HG02798 (cell line): Measurements from ENCODE around the gene CLK4.
A peak's percentile ranks its signal among the peaks of the same experiment; 100 is the strongest.

Experiments used
- ATAC-seq: cut with Tn5 transposase; IDR thresholded peaks from one replicate; pipeline ENCODE4 v1.9.1; 2021; ENCODE audit warnings: mild to moderate bottlenecking; ENCODE audit not compliant: unreplicated experiment, poor library complexity

CLK4 gene

GRCh38 chr5:178626484-178627258 is at the start of gene CLK4:
TSS of gene CLK4 (minus strand) at chr5:178627050. CDS start at chr5:178623416, 3,634 bp downstream.
- ATAC-seq, result peak; percentile 90

DNA sequence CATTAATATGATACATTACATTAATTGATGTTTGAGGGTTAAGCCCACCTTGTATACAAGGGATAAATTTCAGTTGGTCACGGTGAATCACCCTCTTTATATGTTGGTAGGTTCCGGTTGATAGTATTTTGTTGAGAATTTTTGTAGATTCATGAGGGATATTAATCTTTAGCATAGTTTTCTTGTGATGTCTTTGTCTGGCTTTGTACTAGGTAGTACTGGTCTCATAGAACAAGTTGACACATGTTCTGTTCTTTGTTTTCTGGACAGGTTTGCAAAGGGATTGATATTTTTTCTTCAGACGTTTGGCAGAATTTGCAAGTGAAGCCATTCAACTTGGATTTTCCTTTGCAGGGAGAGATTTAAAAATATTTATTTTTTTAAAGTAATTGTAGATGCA is 49.1 kb upstream of the CLK4 start:
- no peak for ATAC-seq

GRCh38 chr5:178674334-178674733 is 47.5 kb upstream of the CLK4 start:
- ATAC-seq, result no peak

DNA sequence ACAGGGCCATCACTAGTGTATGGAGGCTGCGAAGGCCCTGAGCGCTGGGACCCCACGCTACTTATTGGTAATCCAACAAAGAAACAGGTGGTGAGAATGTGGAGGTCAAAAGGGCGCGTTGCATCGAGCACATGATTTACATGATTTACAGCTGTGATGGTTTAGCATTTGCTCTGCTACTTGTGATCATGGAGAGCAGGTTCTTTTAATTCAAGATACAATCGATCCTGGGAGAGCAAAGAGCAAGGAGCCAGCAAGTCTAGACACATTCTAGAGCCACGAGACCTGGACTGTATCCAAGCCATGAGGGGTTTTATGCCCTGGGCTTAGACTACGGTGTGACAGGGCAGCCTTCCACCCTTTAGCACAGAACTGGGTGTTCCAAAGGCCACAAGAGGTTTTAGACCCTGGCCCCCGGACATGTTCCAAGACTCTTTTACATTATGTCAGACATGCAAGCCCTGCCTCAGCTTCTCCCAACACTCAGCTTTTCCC is 47.0 kb upstream of the CLK4 start:
- no peak for ATAC-seq

DNA sequence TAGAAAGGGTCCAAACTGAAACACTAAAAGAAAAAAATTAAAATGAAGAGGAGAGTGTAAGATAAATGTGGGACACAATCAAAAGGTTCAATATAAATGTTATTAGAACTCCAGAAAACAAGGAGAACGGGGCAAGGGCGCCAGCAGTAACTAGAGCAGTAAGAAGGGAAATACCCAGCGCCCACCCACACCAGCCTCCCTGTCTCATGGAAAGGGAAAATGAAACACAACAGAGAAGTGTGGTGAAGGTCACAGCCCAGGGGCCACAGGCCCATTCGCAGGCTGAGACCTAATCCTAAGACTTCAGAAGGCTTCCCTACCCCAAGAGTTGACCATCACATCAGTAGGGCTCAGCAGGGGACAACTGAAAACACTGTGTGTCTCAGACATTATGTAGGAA is 45.8 kb upstream of the CLK4 start:
- no peak for ATAC-seq

GRCh38 chr5:178671602-178672144 is 44.8 kb upstream of the CLK4 start:
- no peak for ATAC-seq

DNA sequence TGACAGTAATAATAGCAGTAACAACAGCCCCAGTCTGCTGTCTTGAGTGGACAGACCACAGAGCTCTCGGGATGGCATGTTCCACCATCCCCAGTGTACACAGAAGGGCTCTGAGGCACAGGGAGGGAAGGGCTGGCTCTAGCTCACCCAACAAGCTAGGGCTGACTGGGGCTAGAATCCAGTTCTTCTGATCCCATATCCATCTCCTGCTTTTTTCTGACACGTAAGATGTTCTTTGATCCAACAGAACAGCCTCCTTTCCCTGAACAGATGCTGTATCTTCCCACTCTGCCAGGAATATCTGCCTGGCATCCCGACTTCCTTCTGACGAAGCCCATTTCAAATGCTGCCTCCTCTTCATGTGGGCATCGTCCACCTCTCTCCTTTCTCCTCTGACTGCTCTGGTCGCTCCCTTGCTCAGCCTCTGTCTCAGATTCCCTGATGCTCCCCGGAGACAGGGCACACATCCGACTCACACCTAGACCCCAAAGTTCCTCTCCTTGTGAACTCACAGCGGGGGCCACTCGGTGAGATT is 43.6 kb upstream of the CLK4 start:
- no peak for ATAC-seq

- ATAC-seq, result no peak
Observed at GRCh38 chr5:178668579-178668978, 41.7 kb upstream of the CLK4 start.

DNA sequence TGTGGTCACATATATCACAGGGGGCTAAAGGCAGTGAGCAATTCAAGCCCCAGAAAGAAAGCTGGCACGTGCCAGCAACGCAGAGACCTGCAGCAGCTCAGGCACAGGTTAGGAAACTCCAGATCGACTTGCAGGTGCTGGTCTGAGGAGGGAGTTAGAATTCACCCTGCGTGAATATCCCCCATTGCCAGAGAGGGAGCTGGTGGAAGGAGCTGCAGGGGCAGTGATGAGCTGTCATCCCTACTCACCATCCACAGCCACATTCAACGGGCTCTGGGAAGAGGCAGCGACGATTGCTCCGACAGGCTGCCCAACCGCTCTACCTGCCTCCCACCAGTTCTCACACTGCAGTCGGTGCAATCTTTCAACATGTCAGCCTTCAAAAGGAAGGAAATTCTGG is 40.8 kb upstream of the CLK4 start:
- ATAC-seq, result no peak

DNA sequence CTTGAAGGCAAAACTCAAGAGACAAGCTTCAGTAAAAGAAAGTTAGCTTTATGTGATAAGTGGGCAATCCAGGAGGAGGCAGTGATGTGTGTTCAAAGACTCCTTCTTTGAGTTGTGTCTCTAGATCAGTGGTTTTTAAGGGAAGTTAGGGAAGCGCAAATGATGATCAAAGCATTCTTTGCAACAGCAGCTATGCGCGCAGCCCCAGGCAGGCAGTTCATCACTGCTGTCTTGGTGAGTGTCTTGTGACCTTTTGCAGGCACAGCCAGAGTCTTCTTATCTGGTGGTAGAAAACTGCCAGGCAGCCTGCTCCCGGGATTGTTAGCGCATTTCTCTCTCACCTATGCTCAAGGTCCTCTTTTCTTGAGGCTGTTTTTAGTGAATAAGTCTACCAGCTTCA is 40.3 kb upstream of the CLK4 start:
- no peak for ATAC-seq

DNA sequence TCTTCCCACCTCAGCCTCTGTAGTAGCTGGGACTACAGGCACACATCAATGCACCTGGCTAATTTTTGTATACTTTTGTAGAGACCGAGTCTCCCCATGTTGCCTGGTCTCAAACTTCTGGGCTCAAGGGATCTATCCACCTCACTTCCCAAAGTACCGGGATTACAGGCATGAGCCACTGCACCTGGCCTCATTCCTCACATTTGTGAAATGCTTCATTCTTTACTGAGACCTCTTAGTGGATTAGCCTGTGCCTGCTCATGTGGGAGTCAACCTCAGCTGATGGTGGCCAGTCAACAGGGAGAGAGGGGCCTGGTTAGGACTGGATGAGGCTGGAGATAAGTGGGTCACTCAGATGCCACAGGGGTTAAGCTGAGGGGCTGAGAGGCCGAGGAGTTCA is 37.3 kb upstream of the CLK4 start:
- no peak for ATAC-seq

GRCh38 chr5:178662541-178662860 is 35.7 kb upstream of the CLK4 start:
- ATAC-seq, result no peak

DNA sequence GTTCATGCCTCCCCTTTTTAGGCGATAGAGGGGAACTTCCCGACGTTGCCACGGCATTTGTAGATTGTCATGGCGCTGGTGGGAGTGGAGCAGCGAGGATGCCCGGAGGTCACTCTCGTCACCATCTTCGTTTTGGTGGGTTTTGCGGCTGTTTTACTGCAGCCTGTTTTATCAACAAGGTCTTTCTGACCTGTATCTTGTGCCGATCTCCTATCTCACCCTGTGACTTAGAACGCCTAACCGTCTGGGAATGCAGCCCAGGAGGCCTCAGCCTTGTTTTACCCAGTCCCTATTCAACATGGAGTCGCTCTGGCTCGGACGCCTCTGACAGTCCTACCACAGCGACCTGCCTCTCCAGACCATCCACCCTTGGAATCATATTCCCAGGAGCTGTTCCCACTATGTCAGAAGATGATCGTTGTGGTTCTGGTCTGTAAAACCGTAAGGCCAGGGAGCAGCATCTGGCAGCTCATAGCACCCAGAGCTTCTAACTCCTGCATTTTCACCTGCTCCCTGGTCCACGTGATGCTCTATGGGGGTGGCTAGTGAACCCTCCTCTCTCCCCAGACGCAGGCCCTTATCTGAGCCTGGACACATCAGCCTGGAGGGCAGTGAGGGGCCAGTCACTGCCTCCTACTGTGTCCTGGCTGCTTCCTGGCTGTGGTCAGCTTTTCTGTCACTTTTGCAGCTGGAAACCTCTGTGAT is 35.1 kb upstream of the CLK4 start:
- ATAC-seq, result no peak

- no peak for ATAC-seq
Observed at GRCh38 chr5:178651046-178651810, 24.4 kb upstream of the CLK4 start.

DNA sequence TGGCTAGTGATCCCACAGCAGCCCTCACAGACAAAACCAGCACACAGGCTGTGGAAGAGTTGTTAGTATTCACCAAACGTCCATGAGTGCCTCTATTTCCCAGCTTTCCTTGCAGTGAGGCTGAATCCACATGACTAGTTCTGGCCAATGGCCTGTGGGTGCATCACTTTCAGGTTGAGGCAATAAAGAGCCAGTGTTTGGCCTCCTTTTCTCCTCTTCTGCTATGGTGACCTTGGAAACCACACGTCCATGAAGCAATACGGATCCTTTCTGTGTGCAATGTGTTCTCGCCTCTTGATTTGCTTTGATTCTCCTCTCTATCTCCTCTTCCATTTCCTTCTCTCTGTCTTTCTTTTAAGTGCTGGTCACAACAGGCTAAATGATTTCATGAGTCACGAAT is 23.4 kb upstream of the CLK4 start:
- ATAC-seq, result no peak

DNA sequence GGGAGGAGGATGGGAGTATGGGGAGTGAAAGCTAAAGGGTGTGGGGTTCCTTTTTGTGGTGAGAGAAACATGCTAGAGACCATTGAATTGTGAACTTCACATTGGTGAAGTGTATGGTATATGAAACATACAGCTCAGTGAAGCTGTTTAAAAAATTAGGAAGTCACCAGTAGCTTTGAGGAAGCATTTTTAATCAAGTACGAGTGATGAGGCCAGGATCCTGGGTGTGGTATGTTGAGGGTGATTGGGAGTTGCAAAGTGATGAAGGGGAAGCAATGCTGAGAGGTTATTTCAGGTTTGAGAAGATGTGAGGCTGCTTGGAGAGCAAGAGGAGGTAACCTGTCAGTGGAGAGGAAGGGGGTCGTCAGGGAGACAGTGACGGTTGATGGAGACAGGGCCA is 22.7 kb upstream of the CLK4 start:
- ATAC-seq, result no peak

DNA sequence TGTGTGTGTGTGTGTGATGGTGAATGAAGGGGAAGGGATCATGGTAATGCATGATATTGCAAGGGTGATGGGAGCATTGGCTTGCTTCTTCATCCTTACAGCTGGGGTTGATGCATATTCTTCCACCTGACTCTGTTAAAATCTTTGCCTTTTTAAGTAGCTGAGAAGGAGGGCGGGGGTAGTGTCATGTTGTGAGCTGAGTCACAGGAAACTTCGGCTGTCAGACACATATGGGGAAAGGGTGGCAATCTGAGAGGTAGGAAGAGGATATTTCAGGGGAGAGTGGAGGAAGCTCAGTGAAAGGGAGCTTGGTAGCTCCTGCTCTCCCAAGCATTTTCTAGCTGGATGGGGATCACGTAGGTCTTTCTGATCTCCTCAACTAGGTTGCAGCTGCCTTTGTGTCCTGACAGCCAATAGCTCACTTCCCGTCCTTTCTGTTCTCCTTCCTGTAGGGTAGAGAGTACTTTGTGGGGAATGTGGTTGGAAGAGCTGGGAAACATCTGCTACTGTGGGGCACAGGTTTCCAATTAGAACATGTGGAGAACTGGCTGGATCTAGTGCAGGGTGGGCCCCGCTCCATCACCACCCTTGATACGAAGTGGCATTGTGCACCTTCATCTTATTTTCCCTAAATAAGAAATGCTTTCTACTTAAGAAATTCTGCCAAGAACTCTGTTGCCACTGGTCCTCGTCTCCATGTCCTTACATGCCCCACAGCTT is 18.1 kb upstream of the CLK4 start:
- ATAC-seq, result no peak

DNA sequence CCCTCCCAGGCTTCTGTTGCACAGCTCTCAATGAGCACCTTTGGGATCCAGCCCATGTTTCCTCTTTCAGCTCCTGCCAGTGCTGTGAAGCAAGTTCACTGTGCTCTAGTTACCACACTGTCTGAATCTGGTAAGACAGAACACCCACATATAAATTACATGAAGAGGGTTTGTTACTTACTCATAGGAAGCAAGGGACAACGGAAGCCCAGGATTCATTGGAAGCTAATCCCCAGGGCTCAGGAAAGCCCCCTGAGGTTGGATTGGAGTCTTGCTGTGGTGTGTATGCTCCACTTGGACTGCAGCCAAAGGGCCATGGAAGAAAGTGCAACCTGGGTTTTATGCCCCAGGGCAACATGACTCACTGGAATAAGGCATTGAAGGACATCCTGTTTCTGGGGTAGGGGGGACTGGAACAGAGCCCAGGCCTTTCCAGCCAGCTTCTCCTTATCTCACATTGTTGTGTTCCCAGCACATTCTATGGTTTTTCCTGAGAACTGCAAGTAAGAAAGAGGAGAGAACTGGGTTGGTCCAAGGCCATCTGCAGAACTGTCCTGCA is 15.6 kb upstream of the CLK4 start:
- no peak for ATAC-seq

DNA sequence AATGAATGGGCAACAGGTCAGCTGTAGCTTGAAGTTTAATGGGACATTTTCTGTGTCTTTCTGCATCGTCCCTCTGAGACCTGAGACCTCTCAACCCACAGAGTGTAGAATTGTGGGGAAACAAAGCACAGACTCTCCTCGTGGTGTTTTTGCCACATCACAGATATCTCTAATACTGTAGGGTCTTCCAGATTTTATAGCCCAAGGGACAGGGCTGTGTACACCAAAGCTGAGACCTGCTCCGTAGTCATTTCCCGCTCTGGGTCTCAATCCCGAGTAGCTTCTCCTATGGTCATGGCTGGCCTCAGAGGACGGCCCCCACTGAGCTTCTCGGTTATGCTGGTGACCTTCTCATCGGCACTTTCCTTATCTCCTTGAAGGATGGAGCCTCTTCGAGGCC is 14.9 kb upstream of the CLK4 start:
- no peak for ATAC-seq
